Neutrophil (primary cell): ENCODE data around the gene NKAIN4.

Experiments used
- H3K27ac ChIP-seq: fragments of 200-600 bp; sonication (generic); 2 replicates; pipeline ENCODE4 v1.5.1; 2016; ENCODE audit warnings: mild to moderate bottlenecking, moderate library complexity
- H3K27me3 ChIP-seq: fragments of 200-600 bp; sonication (generic); 2 replicates; pipeline ENCODE4 v1.6.0; 2016; ENCODE audit warnings: mild to moderate bottlenecking
- H3K36me3 ChIP-seq: fragments of 200-600 bp; sonication (generic); 2 replicates; pipeline ENCODE4 v1.5.1; 2017
- H3K4me1 ChIP-seq, 2 experiments: fragments of 200-600 bp in 1 of 2; sonication (generic) in 1 of 2; 1 replicate in 1 of 2; 2 replicates in 1 of 2; pipeline versions ENCODE4 v1.5.1 to v1.6.1; 2013 to 2016; ENCODE audit warnings: low read depth in 1 of 2, low read length in 1 of 2, mild to moderate bottlenecking in 1 of 2, moderate library complexity in 1 of 2; ENCODE audit not compliant: control insufficient read depth in 1 of 2, insufficient read depth in 1 of 2
- H3K4me3 ChIP-seq, 2 experiments: fragments of 200-600 bp in 1 of 2; sonication (generic) in 1 of 2; 1 replicate in 1 of 2; 2 replicates in 1 of 2; pipeline ENCODE4 v1.5.1; 2013 to 2016; ENCODE audit warnings: low read depth in 1 of 2, low read length in 1 of 2, mild to moderate bottlenecking in 1 of 2, moderate library complexity in 1 of 2
- H3K9me3 ChIP-seq: fragments of 200-600 bp; sonication (generic); 2 replicates; pipeline ENCODE4 v1.5.1; 2016
- TF ChIP-seq, protein P1 (sequence below): fragments of 200-600 bp; sonication (generic); IDR thresholded peaks from 2 replicates; pipeline ENCODE4 v1.5.1; 2016; ENCODE audit warnings: antibody characterized with exemption

Gene NKAIN4

DNA sequence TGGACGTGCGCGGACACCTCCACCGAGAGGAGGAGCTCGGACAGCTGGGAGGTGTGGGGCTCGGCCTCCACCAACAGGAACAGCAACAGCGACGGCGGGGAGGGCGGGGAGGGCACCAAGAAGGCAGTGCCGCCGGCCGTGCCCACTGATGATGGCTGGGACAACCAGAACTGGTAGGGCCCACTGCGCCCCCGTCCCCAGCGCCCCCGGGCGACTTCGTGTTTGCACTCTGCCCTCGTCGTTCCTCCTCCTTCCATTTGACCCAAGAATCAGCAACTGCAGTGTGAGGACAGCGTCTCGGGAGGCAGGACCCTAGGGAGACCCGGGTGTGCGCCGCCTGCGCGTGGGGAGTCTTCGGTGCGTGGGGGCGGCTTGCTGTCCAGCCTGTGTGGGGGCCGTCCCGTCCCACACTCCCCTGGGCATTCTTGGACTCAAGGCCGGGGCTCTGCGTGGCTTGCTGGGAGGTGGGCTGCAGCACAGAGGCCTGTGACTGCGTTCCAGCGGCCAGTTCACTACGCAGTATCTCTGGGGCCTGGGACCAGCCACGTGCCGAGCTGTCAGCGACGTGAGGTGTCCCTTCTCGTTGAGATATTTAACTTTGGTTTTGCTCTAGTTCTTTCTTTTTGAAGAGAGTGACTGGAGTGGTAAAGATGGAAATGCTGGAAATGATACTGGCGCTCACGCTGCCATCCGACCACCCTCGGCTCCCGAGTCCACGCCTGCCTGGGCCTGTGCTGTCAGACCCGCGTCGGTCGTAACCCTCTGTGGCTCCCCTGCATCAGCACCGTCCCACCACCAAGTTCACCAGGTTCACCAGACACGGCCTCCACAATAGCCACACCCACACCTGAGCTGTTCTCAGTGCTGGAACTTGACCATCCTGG lies 33.7 kb upstream of the NKAIN4 start:
- TF ChIP-seq, protein P1, sequence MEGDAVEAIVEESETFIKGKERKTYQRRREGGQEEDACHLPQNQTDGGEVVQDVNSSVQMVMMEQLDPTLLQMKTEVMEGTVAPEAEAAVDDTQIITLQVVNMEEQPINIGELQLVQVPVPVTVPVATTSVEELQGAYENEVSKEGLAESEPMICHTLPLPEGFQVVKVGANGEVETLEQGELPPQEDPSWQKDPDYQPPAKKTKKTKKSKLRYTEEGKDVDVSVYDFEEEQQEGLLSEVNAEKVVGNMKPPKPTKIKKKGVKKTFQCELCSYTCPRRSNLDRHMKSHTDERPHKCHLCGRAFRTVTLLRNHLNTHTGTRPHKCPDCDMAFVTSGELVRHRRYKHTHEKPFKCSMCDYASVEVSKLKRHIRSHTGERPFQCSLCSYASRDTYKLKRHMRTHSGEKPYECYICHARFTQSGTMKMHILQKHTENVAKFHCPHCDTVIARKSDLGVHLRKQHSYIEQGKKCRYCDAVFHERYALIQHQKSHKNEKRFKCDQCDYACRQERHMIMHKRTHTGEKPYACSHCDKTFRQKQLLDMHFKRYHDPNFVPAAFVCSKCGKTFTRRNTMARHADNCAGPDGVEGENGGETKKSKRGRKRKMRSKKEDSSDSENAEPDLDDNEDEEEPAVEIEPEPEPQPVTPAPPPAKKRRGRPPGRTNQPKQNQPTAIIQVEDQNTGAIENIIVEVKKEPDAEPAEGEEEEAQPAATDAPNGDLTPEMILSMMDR = no peak
- Histone ChIP-seq H3K4me3 (no peak overlapping the region), H3K36me3 (peaks cover 67% of the 10 kb centered on the region), H3K4me1 (no peaks in the 10 kb centered on the region), H3K9me3 (no peaks in the 10 kb centered on the region), H3K27ac (no peak overlapping the region), H3K27me3 (peaks cover 9% of the 10 kb centered on the region)

DNA sequence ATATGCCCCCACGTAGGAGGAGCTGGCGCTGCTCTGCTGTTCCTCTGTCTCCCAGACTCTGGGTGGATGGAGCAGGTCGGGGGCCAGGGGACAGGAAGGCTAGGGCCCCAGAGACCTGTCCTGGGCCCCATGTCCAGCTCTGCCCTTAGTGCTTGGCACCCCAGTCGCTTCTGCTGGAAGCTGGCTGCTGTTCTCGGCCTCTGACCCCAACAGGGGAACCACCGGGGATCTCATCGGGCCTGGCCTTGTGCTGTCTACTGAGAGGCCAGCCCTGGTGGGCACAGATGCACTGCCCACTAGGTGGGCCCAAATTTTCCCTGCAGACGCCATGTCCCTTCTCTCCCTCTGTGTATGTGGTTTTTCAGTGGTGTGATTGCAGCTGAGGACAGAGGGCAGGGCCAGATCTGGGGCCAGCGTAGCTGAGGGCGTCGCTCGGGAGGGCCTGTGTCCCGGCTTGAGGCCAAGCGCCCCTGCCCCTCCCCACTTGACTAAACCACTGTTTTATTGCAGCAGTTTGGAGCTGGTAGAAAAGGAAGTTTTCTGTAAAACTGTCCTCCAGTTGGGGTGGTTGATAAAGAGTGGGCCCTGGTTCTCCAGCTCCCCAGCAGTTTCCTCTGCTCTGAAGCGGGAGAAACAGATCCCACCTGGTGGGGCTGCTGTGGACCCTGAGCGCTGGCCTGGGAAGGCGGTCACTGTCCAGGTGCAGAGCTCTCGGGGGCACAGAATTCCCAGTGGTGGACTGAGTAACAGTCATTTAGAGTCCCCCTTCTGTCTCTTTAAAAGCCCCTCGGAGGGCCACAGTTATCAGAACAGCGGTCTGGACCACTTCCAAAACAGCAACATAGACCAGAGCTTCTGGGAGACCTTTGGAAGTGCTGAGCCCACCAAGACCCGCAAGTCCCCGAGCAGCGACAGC lies 32.8 kb upstream of the NKAIN4 start:
- peaks cover 76% of the 10 kb centered on the region for H3K36me3 ChIP-seq

DNA sequence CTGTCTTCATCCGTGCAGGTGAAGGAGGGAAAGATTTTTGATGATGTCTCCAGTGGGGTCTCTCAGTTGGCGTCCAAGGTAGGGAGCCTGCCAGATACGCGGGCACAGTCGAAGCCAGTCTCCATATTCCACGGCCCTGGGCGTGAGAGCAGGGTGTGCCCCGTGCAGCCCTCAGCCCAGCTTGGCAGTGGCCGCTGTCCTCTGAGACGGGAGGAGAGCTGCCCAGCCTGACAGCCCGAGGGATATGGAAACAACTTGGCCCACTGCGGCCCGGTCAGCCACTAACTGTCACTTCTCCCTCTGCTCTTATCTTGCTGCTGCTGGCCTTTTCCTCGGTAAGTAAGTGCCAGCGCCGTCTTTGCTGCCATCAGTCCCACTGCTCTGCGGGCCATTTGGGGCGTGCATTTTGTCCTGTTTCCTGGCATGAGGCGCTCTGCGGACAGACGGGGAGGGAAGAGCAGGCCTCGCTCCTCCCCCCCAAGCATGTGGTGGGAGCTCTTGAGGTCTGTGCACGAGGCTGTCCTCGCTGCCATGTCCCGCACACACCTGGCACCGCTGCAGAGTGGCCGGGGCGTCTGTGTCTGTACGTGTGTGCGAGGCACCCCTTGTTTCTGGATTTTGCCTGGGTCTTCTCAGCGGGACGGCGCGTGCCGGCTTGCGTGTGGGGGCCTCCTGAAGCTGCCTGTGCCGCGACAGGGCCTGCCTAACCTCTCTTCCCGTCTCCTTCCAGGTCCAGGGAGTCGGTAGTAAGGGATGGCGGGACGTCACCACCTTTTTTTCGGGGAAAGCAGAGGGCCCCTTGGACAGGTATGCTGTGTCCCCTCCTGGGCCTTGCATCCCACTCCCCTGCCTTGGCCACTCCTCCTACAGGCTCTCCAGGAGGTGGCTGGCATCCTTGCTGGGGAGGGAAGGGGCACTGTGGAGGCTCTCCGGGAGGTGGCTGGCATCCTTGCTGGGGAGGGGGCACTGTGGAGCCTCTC lies 31.7 kb upstream of the NKAIN4 start:
- Histone ChIP-seq H3K27me3 (no peaks in the 10 kb centered on the region), H3K36me3 (peaks cover 87% of the 10 kb centered on the region), H3K9me3 (no peaks in the 10 kb centered on the region), H3K27ac (no peak overlapping the region), H3K4me3 (no peak overlapping the region), H3K4me1 (no peaks in the 10 kb centered on the region)
- TF ChIP-seq, protein P1 = no peak

More for the DNA sequence above, 32.8 kb upstream of the NKAIN4 start:
- H3K4me1 ChIP-seq = no peaks in the 10 kb centered on the region
- H3K27me3 ChIP-seq = peaks cover 1% of the 10 kb centered on the region
- TF ChIP-seq, protein P1 = no peak
- H3K9me3 ChIP-seq = no peaks in the 10 kb centered on the region
- H3K27ac ChIP-seq = no peak overlapping the region
- no peak overlapping the region for H3K4me3 ChIP-seq

DNA sequence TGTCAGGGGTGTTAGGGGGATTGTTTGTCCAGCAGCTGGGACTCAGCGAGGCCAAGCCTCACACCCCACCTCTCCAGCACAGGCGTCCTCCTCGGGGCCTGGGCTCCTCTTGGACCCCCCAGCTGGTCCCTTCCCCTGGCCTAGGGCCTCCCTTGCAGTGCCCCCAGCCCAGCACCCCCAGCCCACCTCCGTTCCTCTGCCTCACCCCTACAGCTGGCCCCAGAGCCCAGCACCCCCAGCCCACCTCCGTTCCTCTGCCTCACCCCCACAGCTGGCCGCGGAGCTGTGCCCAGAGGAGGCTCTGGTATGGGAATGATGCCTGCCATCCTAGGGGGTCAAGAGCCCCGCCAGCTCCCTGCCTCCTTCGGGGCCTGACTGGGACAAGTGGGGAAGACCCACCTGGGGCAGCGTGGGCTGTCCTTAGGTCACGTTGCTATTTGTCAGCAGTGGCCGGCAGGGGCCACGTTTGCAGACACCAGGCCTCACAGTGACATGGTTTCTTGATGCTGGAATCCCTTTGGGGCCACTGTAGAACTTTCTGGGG lies 30.8 kb upstream of the NKAIN4 start:
- H3K4me3 ChIP-seq = no peak overlapping the region
- H3K27me3 ChIP-seq = no peaks in the 10 kb centered on the region
- no peaks in the 10 kb centered on the region for H3K9me3 ChIP-seq
- H3K4me1 ChIP-seq = no peaks in the 10 kb centered on the region
- no peak overlapping the region for H3K27ac ChIP-seq
- H3K36me3 ChIP-seq = peaks cover 96% of the 10 kb centered on the region
- TF ChIP-seq, protein P1 = no peak
